Ecto neural progenitor cell (in vitro differentiated cells): ENCODE results near the gene ERMN.
"Not testable (repeated sequence)": the region's sequence is repeated elsewhere in the genome, so short reads cannot be mapped to it uniquely, and the experiment has no call there.

Source experiments
- DNase-seq: peaks from one replicate; pipeline ENCODE4 v3.0.0-alpha.2; 2018; ENCODE audit warnings: low spot score

Gene ERMN

GRCh38 chr2:157325786-157326185 lies at the start of gene ERMN:
TSS of gene ERMN (minus strand) at chr2:157325824. CDS start at chr2:157325642, 182 bp downstream.
- DNase-seq, result peak; percentile 60

GRCh38 chr2:157375384-157375783 lies 49.8 kb upstream of the ERMN start:
- DNase-seq, result no peak

GRCh38 chr2:157368508-157368907 lies 42.9 kb upstream of the ERMN start:
- DNase-seq, result not testable (repeated sequence)

GRCh38 chr2:157367704-157368103 lies 42.1 kb upstream of the ERMN start:
- DNase-seq, result no peak

GRCh38 chr2:157364257-157364974 lies 38.8 kb upstream of the ERMN start:
- DNase-seq, result no peak

GRCh38 chr2:157363612-157364101 lies 38.0 kb upstream of the ERMN start:
- DNase-seq, result no peak

- no peak for DNase-seq
These were observed 37.0 kb upstream of the ERMN start for GRCh38 chr2:157362627-157363026.

GRCh38 chr2:157361526-157361925 lies 35.9 kb upstream of the ERMN start:
- no peak for DNase-seq

GRCh38 chr2:157359628-157360027 lies 34.0 kb upstream of the ERMN start:
- no peak for DNase-seq

GRCh38 chr2:157355618-157356017 lies 30.0 kb upstream of the ERMN start:
- no peak for DNase-seq

- no peak for DNase-seq
These were observed 24.4 kb upstream of the ERMN start for GRCh38 chr2:157349949-157350515.

GRCh38 chr2:157348291-157348921 lies 22.8 kb upstream of the ERMN start:
- DNase-seq, result no peak

- DNase-seq, result no peak
These were observed 20.2 kb upstream of the ERMN start for GRCh38 chr2:157345647-157346389.

- not testable (repeated sequence) for DNase-seq
These were observed 15.8 kb upstream of the ERMN start for GRCh38 chr2:157341381-157341780.

GRCh38 chr2:157339965-157340655 lies 14.5 kb upstream of the ERMN start:
- no peak for DNase-seq

- DNase-seq, result no peak
These were observed 12.4 kb upstream of the ERMN start for GRCh38 chr2:157337978-157338377.

GRCh38 chr2:157336137-157337010 lies 10.8 kb upstream of the ERMN start:
- DNase-seq, result no peak

- no peak for DNase-seq
These were observed 9.2 kb upstream of the ERMN start for GRCh38 chr2:157334797-157335196.

- no peak for DNase-seq
These were observed 8.7 kb upstream of the ERMN start for GRCh38 chr2:157334335-157334734.

- no peak for DNase-seq
These were observed 7.9 kb upstream of the ERMN start for GRCh38 chr2:157333304-157334047.
